HG02973 (cell line): Measurements from ENCODE around the gene MACO1.

ENCODE experiments used
- ATAC-seq: cut with Tn5 transposase; IDR thresholded peaks from one replicate; pipeline ENCODE4 v1.9.1; 2021; ENCODE audit warnings: moderate library complexity; ENCODE audit not compliant: unreplicated experiment

MACO1 gene

DNA sequence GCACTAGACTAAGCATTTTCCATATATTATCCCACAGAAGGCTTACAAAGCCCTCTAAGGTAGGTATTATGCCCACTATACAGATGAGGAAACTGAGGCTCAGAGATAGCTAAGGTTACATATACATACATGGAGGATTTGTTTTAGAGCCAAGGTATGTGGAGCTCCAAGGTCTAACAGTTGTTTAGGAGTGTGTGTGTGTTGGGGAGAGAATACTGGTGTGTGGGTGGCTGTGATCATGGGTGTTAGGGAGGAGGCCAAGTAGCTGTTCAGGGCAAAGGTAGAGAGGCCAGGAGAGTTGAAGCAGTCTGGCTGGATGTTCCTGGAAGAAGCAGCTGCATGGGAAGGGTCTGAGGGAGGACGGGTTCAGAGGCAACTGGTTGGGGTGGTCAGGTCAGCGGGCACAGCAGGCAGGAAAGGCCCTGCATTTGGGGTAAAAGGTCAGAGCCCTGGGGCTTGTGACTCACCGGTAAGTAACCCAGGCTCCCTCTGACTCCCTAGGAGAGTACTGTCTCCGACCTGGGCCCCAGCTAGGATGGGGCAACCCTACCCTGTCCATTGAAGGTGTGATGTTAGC is 107.6 kb downstream of the MACO1 start:
- no peak for ATAC-seq

DNA sequence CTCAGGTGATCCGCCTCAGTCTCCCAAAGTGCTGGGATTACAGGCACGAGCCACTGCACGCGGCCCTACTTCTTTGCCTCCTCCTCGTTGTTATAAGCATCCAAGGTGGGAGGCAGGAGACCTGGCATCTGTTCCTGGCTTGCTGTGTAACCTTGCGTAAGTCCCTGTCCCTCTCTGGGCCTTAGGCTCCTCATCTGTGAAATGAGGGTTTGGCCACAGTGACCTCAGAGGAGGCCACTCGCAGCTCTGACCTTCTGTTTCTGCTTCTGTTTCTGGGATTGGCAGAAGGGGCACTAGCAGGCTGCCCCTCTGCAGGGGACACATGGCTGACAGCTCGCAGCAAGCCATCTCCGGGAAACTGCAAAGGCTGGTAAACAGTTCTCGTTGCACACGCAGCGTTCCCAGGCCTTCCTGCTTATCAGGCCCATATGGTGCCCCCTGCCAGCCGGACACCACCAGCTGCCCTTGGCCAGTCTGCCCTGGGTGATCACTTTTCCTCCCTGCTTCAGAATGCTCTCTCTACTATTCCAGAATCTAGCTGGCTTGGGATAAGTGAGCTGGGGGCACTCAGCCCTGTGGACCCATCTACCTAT is 110.1 kb downstream of the MACO1 start:
- ATAC-seq = no peak

DNA sequence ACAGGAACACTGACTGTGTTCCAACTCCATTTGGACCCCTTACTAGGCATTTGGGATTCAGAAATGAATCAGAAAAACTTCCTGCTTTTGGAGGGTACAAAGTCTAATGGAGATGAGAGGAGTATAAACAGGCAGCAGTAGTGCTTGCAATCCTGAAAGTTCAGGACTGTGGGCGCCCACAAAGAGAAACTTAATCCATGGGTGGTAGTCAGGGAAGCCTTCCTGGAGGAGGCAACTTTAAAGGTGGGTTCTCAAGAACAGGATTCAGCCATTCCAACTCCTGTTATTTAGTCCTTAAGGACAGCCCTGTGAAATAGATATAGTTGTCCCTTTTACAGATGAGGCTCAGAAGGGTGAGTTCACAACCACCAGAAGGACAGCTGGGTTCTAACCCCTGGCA is 110.7 kb downstream of the MACO1 start:
- no peak for ATAC-seq

DNA sequence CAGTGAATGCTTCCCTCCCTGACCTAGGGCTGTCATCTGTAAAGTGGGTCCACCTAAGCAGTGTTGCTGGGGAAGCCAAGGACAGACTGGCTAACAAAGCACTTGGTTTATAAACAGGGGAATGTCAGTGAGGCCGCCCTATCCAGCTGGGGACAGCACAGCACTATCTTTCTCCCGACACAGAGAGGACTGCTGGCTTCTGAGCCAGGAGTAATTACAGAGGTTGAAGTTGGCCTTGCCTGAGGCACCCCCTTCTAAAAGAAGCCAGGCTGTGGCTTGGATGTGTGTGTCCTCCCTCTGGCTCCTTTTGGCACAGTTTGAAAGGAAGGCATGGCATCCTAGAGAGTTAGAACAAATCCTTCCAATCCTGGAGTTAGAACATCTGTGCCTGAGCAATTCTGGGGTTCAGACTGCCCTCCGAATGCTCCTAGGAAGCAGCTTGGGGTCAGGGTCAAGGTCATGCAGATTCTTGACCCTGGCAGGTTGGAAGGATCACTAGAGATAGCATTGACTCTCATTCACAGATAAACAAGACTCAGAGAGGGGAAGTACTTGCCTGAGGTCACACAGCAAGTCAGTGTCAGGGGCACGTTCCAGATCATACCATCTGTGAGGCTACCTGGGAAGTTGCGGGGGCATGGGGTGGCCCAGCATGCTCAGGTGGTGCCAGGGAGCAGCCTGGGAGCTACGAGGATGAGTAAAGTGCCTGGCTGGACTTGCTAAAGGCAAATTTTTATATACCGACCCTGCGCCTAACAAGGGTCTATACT is 111.4 kb downstream of the MACO1 start:
- no peak for ATAC-seq

DNA sequence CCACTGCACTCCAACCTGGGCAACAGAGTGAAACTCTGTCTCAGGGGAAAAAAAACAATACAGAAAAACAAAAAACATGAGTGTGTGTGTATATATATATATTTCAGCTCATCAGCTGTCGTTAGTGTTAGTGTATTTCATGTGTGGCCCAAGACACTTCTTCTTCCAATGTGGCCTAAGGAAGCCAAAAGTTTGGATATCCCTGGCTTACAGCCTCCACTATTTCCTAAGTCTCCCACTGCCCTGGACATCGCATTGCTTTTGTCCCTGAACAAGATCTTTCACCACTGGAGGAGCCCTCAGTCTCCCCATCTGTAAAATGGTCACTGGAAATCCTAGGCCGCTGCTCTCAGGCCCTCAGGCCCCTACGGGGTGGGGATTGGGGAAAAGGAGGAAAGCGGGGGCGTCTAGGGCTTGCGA is 112.3 kb downstream of the MACO1 start:
- ATAC-seq = no peak

DNA sequence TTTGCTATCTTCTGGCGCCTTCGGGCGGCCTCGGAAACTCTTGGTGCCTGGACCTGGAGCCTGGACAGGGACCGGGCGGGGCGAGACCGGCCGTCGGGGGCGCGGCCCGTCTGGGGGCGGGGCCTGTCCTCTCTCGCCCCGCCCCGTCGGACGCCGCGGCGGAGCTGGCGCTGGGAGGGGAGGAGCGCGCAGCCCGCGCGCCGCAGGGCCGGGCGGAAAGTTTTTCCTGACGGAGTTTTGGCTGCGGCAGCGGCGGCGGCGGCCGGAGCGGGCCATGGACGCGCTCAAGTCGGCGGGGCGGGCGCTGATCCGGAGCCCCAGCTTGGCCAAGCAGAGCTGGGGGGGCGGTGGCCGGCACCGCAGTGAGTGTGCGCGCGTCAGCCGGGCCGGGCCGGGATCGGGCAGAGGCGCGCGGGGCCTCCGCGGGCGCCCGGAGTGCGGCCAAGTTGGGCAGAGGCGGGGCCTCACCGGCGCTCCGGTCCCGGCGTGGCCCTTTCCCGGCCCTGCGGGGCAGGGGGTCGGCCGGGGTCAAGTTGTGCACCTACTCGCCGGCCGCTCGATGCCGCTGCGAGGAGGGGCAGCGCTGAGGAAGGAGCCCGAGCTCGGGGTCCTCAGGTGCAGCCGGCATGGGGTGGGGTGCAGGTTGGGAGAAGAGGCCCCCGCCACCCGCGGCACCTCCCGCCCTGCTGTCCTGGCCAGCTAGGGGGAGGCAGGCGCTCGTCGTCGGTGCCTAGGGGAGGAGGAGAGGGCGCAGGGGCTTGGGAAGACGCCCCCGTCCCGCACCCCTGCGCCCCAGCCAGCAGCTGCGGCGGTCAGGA is 112.9 kb downstream of the MACO1 start, which contains the start of gene LDLRAP1:
Gene LDLRAP1, plus strand, starts transcription at position 182 of the 818 bp plus-strand sequence. Its CDS starts 93 bp downstream, at position 275.
- peak; percentile 79 for ATAC-seq

DNA sequence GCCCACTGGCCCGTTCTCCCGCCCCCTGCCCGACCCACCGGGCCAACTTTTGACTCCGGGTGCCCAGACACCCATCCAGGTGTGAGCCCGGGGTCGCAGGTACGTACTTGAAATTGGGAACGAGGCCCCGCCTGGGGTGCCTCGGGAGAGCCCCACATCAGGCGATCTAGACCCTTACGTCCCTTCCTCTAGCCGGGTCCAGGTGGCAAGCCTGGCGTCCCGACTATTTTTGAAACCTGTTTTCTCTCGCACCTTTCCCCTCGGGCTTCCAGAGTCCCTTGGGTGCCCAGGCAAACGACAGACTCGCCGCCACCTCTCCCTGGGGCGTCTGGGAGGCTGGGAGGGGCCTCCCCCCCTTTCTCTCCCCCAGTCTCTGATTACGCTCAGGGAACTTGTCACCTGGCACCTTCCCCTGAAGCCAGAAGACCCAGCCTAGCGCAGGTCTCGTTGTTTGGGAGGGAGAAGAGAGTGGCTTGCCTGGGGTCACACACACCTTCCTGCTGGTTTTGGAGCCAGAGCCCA is 113.6 kb downstream of the MACO1 start:
- no peak for ATAC-seq

DNA sequence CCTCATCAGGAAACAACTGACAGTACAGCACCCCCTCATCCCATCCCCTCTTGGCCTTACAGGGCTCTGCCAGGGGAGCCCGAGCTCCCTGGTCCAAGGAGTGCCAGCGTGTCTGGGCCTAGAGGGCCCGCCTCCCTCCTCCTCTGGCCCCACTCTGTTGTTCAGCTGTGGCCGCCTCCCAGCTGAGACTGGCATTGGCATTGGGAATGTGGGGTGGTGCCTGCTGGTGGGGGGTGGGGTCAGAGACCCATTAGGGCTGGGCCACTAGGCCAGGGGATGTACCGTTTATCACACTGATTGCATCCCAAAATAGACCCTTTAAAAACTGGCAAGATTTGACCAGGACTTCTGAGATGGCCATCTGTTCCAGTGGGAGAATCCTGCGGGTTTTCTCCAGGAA is 114.1 kb downstream of the MACO1 start:
- ATAC-seq = no peak

DNA sequence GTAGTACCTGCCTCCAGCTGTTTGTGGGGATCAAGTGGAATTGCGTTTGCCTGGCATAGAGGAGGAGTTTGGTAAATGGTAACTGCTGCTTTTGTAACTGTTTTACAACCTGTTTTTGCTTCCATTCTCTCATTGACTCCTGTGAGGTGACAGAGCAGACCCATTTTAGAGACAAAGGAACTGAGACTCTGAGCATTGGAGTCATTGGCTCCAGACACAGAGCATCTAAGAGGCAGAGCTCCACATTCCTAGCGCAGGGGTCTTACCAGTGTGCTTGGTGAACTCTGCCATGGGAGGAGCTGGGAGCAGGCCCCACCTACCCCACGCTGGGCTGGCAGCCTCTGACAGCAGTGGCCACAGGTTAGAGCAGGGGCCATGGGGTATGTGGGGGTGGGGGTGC is 115.1 kb downstream of the MACO1 start:
- ATAC-seq = no peak

DNA sequence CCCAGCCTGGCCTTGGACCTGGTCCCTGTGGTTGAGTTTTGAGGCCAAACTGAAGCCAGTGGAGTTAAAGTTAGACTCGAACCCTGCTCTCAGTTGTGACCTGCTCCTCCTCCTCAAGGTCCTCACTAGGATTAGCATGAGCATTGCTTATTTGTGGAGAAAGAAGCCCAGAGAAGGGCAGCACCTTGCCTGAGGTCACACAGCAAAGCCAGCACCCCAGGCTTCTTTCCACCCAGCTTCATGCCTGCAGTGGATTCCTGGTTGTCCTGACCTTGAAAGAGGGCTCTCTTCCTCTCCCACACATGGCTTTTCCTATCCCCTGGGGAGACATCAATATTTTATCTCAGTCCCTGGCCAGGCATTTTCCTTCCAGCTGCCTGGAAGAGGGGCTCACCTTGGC is 115.5 kb downstream of the MACO1 start:
- ATAC-seq = no peak

DNA sequence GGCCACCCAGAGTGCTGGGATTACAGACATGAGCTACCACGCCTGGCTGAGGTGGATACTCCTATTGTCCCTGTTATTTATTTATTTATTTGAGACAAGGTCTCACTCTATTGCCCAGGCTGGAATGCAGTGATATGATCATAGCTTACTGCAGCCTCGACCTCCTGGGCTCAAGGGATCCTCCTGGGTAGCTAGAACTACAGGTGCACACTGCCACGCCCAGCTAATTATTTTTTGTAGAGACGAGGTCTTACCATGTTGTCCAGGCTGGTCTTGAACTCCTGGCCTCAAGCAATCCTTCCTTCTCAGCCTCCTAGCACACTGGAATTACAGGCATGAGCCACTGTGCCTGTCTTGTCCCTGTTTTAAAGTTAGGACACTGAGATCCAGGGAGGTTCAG is 117.9 kb downstream of the MACO1 start:
- no peak for ATAC-seq

DNA sequence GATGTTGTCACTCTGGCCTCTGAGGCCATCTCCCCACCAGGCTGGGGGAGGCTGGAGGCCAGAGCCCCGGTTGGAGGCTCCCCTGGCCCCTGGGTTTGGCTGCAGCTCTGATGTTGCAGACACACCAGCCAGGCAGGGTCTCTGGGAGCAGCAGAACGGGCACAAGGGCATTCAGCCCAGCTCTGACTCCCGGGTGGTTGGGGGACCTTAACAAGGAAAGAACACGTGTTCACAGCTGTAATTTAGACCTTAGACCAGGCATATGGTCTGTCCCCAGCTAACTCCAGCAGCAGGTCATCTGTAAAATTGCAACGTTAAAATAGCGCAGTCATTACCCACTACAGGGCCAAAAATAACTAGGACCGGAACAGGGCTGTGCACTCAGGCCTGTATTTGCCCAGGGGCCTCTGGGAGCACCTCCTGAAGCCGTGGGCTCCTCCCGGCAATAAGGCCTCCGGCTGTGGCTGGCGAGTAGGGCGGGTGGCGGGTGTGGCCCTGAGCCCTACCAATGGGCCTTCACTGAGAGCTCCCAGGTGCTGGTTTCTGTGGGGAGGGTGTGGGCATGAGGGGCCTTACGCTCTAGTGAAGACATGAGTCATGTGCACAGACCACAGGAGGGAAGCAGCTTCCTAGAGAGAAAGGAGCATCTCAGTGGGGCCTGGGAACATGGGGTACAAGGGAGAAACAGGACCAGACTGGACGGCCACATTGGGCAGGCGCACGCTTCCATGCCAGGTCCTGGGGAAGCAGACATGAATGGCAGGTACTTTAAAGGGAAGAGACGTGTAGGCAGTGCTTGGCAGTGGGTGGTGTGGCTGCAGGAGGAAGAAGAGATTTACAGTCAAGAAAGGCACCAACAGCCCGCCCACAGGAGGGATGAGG is 118.8 kb downstream of the MACO1 start:
- peak; percentile 73 for ATAC-seq
